HG03060 (cell line): Measurements from ENCODE around the gene MSH4.
"Not testable (repeated sequence)": the region's sequence is repeated elsewhere in the genome, so short reads cannot be mapped to it uniquely, and the experiment has no call there.

ENCODE experiments used
- ATAC-seq: cut with Tn5 transposase; IDR thresholded peaks from one replicate; pipeline ENCODE4 v1.9.1; 2021; ENCODE audit warnings: low read depth, moderate number of reproducible peaks; ENCODE audit not compliant: unreplicated experiment

Gene MSH4

GRCh38 chr1:75916834-75917233 lies 120.2 kb downstream of the MSH4 start:
- ATAC-seq: no peak

- no peak for ATAC-seq
Observed at GRCh38 chr1:75922698-75923097, 126.0 kb downstream of the MSH4 start.

GRCh38 chr1:75932304-75932703 lies 135.6 kb downstream of the MSH4 start, which contains the start of gene ASB17:
Gene ASB17, minus strand, starts transcription at chr1:75932404. Its CDS starts 113 bp downstream, at chr1:75932291.
- no peak for ATAC-seq

GRCh38 chr1:75937034-75937433 lies 140.4 kb downstream of the MSH4 start:
- no peak for ATAC-seq

GRCh38 chr1:75943037-75943436 lies 146.4 kb downstream of the MSH4 start:
- ATAC-seq: not testable (repeated sequence)

- no peak for ATAC-seq
Observed at GRCh38 chr1:75950176-75950575, 153.5 kb downstream of the MSH4 start.

- ATAC-seq: no peak
Observed at GRCh38 chr1:75952016-75952415, 155.3 kb downstream of the MSH4 start.

GRCh38 chr1:75953461-75953860 lies 156.8 kb downstream of the MSH4 start:
- ATAC-seq: no peak

GRCh38 chr1:75954586-75954985 lies 157.9 kb downstream of the MSH4 start:
- no peak for ATAC-seq
